HG02943 (cell line): ENCODE results near the gene CAVIN2.
"Not testable (repeated sequence)": the region's sequence is repeated elsewhere in the genome, so short reads cannot be mapped to it uniquely, and the experiment has no call there.

Experiments used
- ATAC-seq: cut with Tn5 transposase; IDR thresholded peaks from one replicate; pipeline ENCODE4 v1.9.1; 2021; ENCODE audit warnings: mild to moderate bottlenecking, low read depth, moderate library complexity; ENCODE audit not compliant: unreplicated experiment

The CAVIN2 gene

DNA sequence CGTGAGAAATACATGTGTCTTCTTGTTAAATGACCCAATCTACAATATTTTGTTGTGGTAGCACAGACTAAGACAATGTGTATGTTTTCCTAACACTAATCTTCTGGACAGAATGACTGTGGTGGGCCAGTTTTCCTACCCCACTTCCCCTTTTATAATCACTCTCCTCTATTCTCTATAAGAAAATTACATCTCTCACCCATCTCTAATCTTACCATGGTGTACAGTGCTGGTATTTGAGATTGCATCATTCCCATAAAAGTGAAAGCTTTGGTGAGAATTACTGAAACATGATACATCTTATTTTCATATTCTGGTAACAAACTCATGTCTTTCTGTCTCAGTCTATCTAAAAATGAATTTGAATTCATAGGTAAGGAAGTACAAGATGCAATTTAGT, 40.5 kb downstream of the CAVIN2 start:
- no peak for ATAC-seq

DNA sequence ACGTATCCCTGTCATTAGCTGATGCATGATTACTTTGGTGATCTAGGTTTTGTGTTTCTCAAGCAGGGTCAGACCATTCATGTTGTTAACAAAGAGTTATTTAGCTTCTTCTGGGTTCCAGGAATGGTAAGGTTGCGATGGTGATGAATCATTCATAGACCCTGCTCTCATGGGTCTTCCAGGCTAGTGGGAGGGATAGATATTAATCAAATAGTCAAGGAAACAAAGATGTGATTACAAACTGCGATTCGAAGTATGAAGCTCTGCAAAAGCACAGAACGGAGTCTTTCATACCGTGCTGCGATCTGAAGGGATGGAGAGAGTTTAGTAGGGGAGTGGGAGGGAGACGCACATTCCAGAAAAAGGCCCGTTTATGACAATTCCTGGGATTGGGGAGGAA, 42.1 kb downstream of the CAVIN2 start:
- no peak for ATAC-seq

DNA sequence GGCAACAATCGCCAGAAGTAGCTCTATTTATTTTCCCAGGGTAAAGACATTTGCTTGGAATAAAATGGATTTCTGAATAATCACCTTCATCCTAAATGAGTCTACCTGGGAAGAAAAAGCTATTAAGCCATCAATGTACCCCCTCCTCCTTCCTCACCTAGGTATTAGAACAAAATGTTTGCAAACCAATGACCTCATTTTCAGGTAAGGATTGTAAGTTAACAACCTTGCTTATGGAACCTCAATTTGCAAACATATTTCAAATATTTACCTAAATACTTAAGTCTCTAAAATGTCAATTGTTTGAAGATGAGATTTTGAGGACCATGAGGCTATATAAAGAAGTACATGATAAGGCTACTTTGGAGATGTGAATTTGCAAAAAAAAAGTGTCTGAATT, 43.9 kb downstream of the CAVIN2 start:
- no peak for ATAC-seq

DNA sequence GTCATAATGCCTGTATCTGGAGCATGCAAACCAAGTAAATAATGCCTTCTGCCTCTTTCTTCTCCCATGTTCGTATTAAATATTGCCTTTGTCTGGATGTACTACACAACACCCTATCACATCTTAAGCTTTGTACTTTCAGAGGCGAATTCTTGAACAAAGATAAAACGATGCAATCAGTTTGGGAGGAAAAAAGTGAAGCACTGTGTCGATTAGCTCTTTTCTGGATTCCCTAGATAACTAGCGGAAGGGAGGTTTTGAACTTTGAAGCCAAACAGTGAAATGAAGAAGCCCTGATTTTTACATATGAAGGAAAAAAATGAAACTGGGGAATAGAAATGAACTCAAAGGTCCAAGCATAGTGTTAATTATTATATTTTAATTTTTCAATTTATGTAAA, 44.7 kb downstream of the CAVIN2 start:
- no peak for ATAC-seq

DNA sequence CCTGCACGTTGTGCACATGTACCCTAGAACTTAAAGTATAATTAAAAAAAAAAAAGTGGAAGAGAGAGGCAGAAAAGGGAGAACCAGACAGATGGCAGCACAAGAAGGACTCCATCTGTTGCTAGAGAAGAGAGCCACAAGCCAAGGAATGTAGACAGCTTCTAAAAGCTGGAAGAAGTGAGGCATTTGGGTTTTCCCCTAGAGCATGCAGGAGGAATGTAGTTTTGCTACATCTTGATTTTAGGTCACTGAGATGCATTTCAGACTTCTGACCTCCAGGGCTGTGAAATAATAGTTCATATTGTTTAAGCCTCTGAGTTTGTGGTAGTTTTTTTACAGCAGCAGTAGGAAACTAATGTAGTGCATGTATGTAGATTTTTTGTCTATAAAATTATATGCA, 46.0 kb downstream of the CAVIN2 start:
- ATAC-seq = no peak

DNA sequence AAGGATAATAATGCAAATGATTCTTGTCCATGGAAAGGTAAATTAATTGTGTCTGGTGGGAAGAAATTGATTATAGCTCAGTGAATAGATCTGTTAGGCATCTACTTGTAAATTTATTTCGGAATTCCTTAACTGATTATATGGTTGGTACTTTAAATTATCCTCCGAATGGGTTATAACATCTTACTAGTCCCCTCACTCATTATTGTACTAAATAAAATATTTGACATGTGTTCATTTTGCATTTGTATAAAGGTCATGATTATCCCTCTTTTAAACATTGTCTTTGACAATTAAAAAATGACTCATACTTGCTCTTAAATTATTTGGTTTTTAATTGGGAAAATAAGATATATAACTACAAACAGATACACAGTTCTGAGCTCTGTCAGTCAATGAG, 47.4 kb downstream of the CAVIN2 start:
- no peak for ATAC-seq

DNA sequence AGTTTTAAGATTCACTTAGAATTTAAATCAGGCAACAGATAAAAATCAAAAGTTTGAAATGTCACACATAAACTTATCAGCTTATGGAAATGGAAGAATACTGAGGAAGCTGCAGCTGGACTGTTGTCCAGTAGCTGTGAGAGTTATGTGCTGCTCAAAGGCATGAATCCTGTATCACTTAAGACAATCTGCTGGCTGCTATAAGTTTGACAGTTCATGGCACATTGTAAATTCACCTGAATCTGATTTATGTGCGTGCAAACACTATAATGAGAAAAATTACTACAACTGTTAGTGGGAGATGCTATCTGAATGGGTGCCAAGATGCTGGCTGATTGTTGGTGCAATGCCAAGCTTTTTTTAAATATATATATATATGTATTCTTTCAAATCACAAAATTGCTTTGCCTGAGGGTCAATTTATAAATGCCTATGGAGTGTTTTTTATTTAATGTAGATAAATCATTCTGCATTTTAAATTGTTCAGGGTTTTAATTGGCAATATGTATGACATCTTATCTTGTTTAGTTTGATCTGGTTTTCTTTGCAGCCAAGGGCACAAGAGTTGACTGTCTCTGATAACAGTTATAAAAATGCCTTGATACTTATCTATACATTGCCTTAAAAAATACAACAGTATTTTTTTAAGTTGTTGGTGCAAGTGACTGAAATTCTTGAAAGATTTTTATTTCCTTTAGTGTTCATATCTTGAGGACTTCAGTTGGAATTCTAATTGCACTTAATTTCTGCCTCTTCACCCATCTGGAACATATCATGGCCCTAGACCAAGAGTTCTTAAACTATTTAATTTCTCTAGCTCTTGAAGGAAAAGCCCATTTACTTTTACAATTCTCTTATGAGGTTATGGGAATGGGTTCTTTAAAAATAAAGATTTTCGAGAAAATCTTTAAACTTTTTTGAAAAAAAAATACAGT, 48.7 kb downstream of the CAVIN2 start:
- no peak for ATAC-seq

DNA sequence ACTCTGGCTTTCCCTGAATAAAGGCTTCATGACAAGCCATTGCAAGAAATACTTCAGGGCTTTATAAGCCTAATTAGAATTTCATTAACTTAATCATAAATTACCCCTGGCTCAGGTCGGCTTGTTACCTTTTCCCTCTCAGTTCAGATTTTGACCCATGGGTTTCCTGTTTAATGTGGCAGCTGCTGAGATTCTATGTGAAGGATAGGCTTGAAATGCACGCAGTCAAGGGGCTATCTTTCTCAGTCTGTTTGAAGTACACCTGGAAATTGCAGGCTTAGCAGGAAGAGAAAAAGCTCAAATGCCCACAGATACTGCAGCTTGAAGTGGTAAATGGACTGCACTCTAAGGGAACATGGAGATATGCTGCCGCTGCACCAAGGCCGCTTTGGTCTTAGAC, 49.4 kb downstream of the CAVIN2 start:
- no peak for ATAC-seq

DNA sequence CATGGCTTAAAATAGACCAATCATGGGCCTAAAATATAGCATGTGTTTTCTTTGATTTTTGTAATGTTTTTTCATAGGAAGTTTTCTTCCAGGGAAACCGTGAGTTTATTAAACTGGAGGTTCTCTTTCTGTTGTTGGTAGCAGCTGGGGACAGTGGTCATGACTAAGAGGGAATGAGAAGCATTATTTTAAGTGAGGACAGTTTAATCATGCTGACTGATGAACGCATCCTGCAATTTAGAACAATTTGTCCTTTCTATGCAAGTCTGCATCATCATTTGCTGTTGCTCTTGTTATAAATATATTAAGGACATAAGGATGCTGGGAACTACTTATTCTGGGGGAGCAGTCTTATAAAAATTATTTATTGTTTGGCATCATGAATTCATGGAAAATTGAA, 51.2 kb downstream of the CAVIN2 start:
- ATAC-seq = no peak

DNA sequence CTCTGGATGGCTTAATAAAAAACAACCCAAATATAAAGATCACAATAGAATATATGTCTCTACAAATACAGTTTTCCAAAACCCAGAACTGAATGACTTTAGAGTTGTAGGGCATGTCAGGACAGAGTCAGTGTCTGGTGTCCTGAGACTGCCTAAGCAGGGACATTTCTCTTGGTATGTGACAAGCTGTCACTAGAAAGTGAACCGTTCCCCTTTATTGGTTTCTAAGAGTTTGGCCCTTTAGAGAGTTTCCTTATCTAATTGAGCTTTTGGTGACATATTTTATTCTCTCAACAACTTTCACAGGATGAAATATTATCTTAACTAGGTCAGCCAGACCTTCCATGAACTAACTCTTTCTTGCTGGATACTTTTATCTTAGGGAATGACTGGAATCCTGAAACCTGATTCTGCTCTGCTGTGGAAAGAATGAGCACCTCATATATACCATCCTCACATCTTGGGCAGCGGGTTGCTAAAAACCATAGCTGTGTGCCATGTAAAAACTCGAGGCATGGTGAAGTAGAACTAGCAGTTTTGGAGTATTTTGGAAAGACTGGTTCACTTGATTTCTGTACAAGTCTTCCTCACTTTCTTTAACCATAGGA, 54.8 kb downstream of the CAVIN2 start:
- no peak for ATAC-seq

DNA sequence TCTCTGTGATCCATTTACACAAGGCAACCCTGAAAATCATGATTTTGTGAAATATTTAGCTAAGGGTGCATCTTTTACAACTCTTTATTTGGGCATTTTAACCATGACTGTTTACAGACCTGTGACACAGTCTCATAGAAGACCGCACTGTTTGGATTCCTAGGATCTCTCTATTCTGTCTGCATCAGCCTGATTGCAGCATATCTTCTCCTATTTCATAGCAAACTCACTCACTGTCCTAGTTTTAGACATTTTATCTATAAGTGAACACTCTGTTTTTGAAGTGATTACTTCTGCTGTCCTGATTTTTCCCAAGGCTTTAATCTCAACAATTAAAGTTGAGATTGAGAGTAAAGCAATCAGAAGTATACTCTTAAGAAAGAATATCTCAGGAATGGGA, 56.2 kb downstream of the CAVIN2 start:
- no peak for ATAC-seq

DNA sequence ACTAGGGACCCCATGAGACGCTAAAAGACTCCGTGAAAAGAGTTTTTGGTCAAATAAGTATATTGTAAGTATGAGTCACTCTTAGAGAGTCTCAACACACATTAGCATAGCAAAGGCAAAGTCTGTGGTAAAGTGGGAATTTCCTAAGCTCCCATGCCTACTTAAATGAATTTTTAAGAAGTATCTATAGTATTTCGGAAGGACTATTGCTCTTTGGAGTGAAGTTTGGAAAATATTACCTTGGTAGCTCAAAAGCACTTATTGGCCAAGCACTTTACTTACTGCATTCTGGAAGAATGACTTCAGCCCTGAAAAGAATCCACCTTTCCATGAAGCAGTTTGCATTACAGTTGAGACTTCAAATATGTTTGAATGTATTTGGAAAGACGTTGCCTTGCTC, 57.1 kb downstream of the CAVIN2 start:
- ATAC-seq = no peak

DNA sequence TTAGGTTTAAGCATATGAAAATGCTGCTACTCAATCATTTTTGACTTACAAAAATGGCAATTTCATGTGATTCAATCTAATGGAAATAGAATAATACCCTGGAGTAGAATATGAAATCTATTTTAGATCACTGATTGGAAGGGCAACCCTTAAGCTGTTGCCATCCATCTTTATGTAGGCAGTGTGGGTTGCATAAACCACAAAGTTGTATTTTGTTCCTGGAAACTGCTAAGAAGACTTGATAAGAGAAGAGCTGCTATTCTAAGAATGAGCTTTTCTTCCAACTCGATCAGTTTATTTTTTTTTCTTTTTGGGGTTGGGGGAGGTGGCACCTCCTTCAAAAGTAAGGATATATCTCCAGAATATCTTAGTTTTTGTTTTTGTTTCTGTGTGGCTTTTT, 60.2 kb downstream of the CAVIN2 start:
- no peak for ATAC-seq

DNA sequence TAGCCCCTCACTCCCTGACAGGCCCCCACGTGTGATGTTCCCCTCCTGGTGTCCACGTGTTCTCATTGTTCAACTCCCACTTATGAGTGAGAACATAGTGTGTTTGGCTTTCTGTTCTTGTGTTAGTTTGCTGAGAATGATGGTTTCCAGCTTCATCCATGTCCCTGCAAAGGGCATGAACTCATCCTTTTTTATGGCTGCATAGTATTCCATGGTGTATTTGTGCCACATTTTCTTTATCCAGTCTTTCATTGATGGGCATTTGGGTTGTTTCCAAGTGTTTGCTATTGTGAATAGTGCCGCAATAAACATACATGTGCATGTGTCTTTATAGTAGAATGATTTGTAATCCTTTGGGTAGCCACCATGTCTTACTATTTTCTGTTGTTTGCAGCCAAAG, 61.2 kb downstream of the CAVIN2 start:
- ATAC-seq = not testable (repeated sequence)
